HG02852 (cell line): ENCODE measurements around the gene CRIP3.
"Not testable (repeated sequence)": the region's sequence is repeated elsewhere in the genome, so short reads cannot be mapped to it uniquely, and the experiment has no call there.

Experiments used
- ATAC-seq: cut with Tn5 transposase; IDR thresholded peaks from one replicate; pipeline ENCODE4 v1.9.1; 2021; ENCODE audit warnings: mild to moderate bottlenecking, moderate library complexity; ENCODE audit not compliant: unreplicated experiment

Gene CRIP3, protein sequence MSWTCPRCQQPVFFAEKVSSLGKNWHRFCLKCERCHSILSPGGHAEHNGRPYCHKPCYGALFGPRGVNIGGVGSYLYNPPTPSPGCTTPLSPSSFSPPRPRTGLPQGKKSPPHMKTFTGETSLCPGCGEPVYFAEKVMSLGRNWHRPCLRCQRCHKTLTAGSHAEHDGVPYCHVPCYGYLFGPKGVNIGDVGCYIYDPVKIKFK

DNA sequence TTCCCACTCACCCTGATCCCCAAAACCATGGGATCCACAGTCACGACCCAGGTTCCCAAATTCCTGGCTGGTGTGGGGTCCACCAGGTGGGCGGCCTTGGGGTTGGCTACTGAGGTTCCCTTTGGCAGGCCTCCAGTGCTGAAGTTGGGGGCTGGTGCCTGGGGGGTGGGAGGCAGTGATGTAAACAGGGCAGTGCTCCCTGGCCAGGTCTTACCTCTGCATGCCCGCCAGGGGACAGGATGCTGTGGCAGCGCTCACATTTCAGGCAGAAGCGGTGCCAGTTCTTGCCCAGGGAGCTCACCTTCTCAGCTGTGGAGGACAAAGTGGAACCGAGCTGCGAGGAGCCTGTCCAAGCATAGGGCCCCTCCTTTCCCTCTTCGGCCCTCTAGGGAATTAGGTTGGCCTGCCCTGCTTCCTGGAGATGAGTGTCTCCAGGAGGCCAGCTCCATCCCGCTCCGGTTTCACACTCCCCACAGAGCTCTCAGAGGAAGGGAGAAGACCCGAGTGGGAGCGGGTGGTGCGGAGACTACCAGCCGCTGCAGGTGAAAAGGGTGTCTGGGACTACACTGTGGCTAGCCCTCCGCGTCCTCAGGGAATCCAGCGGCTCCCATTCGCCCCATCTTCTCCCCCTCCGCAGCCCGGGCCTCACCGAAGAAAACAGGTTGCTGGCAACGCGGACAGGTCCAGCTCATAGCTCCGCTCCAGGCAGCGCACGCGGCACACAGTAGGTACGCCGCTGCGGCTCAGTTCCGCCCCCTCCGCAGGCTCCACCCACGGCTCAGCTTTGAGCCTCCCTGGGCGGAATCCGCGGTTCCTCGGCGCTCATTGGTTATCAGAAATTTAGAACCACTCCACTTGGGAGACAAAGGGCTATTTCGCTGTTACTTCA, at the start of gene CRIP3:
TSS of gene CRIP3 (minus strand) at position 726 of the 889 bp plus-strand sequence. CDS start at position 692, 34 bp downstream.
- ATAC-seq, result peak; percentile 51

DNA sequence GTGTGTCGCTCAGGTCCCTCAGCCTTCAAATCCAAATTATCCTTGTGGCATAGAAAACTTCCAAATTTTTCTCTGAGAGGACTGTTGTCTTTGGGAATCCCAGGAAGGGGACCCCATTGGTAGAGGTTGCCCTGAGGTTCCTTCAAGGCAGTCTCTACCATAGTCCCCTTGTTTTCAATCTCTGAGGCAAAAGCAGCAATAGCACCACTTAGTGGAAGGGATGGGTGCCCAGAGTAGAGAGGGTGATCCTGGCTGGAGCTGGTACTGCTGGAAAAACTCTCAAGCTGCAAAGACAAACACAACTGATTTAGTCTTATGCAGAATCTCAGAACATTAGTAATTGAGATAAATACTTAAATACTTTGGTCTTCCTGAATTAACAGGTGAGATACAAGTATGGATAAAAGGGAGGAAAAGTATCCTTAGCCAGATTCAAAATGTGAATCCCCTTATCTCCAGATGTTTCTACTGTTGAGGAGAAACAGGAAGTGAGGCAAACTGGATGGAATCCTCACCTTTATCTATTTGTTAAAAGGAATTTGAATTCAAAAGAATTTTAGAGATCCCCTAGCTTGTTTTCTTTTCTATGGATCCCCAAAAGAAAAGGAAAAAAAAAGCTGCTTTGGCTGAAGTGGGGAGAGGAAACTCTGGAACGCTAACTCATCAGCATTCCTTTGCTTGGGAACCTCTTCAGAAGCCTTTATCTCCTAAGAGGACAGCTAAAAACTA, 47.4 kb upstream of the CRIP3 start:
- ATAC-seq, result no peak

DNA sequence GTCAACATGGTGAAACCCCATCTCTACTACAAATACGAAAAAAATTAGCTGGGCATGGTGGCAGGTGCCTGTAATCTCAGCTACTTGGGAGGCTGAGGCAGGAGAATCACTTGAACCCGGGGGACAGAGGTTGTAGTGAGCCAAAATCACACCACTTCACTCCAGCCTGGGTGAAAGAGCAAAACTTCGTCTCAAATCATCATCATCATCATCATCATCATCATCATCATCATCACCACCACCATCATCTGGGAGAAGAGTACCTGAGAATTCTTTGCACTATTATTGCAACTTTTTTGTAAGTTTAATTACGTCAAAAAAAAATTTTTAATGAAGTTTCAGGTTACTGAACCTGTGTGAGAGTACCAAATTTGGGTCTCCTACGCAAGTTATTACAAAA, 43.3 kb upstream of the CRIP3 start:
- not testable (repeated sequence) for ATAC-seq

DNA sequence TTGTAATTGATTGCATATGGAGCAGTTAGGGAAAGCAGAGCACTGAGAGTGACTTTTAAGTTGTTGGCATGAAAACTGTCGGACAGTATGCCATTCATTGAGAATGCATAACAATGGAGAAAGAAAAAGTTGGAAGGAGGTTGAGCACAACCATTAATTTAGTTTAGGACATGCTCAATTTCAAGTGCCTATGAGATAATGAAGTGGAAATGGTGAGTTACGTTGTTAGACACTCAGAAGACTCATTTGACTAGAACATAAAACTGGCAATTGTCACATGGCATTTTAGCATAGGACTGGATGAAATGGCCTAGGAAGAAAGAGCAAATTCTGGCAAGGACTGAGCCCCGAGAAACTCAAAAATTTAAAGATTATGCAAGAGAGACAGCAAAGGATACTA, 38.8 kb upstream of the CRIP3 start:
- no peak for ATAC-seq

DNA sequence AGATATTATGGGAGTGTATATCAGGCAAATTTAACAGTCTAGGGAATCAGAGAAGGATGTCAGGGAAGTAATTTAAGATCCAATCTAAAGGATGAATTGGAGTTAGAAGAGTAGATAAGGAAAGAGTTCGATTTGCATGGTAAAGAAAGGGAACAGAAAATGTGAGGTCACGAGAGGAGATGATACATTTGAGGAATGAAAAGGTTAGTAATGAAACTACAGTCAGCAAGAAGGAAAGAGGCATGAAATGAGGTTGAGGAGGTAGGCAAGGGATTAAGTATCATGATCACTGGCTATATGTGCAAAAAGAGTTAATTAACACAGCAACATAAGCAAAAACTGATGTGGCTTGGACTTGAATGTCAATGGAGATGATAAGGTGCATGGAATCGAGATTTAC, 38.4 kb upstream of the CRIP3 start:
- ATAC-seq, result no peak

DNA sequence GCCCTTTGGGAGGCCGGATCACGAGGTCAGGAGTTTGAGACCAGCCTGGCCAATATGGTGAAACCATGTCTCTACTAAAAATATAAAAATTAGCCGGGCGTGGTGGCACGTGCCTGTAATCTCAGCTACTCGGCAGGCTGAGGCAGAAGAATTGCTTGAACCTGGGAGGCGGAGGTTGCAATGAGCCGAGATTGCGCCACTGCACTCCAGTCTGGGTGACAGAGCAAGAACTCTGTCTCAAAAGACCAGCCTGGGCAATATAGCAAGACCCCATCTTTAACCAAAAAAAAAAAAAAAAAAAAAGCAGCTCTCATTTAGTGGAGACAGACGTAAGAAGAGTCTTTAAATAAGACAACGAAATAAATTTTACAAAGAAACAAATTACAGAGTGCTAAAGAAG, 37.6 kb upstream of the CRIP3 start:
- ATAC-seq, result not testable (repeated sequence)

DNA sequence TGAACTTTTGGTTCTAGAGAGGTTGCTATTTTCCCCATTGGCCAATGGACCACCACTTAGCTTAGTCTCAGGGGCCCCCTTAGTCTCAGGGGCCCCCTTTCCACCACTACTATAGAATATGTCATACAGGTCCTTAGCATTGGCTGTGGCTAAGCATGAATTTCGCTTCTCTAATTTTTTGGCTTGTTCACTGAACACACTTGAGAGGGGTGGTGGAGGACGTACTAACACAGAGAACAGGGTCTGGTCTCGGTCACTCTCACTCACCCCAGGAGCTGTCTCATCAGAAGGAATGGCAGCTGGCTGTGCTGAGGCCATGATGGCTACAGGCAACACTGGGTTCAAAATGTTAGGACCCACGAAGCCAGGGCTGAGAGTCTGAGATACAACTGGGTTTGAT, 30.5 kb upstream of the CRIP3 start:
- ATAC-seq, result peak; percentile 77

DNA sequence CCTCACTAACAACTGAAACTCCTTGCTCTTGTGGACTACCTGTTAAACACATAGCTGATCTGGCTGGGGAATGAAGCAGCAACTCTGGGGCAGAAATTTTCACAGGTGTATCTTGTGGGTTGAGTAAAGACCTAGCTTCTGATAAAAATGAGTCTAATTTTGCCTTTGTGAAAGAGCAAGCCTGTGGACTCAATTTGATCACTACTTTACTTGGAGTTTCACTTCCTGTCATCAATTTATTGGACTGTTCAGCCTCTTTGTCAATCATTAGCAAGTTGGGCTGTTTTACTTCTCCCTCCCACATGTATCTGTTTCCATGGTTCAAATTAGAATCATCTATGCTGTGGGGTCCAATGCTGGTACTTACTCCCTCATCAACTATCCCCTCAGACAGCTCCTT, 29.6 kb upstream of the CRIP3 start:
- no peak for ATAC-seq

DNA sequence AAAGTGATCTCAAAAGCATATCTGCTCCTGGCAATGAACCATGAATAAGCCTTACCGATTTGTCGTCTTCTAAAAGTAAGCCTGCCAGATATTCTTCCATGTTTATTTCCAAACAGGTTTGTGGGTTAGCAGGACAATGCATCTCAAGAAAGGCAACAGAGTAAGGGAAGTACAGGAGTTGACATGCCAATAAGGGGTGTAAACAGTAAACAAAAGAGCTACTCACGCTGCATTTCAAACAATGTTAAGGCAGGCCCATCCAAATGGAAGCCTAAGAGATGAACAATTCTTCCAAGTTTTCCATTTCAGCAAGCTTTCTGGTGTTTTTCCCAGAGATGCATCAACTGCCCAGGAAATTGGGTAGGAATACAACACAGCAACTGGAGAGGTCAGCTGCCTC, 27.8 kb upstream of the CRIP3 start:
- ATAC-seq, result no peak

DNA sequence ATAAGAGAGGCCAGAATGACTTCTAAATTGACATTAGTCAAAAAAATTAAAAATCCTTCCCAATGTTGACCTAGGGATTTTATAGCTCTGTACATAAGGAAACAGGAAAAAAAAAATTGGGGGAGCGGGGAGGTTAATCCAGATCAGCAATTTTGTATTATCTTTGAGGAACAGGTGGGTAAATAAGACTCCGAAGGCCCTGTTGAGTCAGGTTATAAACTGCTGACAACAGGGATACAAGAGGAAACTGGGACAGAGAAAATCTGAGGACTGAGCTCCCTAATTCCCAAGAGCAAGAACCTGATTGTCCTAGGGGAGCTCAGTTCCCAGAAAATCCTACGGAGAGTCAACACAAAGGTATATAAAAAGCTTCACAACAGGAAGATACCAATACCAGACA, 26.8 kb upstream of the CRIP3 start:
- ATAC-seq, result no peak

DNA sequence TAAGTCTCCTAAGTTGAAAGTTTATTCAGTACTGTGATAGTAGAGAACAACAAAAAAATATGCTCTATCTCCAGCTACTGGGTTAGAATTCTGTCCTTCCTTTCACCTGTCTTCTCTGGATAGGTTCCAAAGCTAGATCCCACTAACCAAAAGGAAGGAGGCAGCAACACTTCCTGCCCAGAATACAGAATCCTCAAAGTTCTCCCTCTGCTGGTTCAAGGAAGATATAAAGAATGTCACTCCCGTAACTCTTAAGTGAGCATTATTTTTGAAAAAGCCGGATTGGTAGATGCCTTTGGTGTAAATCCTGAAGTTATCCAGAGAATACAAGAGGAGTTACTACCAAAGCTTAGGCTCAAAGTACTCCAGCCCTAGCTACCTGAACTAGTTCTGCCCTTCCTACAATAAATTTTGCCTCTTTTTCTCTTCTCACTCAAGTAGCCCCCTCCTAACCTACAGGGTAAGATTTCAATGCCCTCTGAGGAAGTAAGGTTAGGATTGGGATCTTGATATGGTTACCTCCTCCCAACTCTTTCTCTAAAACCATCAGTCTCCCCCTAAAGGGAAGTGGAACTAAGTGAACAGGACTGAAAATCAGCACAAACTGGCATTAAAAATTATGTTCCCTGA, 26.0 kb upstream of the CRIP3 start:
- no peak for ATAC-seq

DNA sequence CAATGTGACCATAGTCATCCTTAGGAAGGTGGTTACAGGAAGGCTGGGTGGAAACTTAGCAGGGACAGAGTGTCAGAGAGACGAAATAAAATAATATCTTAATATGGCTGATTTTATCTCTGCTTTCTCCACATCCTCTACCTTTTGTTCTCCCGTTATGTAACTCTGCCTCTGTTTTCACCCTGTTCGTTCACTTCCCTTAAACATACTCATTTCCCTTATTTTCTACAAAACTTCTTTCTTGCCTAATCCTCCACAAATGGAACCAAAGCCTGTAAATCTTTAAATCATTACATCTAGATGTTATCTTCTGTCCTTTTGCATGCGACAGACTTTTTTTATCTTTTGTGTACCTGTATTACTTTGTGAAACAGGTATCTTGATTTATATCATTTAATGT, 23.3 kb upstream of the CRIP3 start:
- ATAC-seq, result no peak

DNA sequence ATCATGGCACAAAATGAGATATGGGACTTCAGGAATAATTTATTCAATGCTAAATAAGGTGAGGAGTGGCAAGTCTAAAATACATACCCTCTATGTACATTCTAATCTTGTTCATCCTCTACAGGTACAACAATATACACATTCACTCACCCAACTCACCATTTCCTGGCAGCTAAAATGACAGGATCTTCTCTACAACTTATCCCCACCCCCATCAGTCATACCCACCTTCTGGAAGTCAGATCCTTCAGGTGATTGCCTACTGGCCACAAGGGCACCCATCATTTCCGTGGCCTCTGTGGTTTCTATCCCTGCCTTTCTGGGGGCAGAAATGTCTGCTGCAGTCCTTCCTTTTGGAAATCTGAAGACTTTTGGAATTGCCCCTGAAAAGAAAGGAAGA, 22.8 kb upstream of the CRIP3 start:
- no peak for ATAC-seq

DNA sequence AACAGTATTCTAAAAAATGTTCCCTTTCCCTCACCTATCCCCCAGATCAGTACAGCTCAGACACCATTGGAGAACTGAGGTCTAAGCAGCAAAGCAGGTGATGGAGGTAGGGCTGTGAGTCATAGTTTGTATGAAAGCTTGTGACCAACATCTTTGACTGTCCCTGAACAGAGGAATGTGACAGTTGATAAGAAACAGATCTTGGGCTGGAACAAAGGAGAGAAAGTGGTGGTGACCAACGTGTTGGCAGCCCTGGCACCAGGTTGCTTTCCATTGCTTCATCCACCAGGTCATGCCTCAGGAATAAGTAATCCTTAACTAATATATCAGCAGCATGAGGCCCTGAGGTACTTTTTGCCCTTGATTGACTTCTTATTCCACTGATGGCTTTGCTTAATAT, 19.9 kb upstream of the CRIP3 start:
- no peak for ATAC-seq

DNA sequence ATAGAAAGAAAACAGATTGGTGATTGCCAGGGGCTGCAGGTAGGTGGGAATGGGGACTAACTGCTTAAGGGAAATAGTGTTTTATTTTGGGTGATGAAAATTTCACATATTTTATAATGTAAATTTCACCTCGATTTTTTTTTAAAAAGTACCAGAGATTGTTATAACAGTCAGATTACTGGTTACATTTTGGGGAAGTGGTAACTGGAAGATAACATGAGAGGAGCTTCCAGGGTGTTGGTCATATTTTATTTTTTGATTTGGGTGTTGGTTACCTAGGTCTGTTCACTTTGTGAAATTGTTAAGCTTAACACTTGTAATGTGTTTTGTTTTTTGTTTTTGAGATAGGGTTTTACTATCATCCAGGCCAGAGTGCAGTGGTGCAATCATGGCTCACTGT, 17.2 kb upstream of the CRIP3 start:
- no peak for ATAC-seq

DNA sequence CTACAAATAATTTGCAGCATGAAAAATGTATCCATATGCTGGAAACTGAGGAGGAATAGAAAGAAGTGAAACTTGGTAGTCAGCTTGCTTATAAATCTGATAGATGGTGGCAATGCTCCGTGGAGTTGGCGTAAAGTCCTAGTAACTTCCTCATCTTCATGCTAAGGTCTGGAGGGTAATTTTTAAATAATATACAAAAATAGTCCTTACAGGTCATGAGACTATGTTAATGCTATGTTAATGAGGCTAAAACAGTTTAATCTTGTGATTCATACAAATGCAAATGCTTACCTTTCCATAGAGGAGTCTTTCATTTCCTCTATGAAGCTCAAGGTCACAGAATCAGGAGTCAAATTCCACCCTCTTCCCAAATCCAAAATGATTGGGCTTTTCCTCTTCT, 9.4 kb upstream of the CRIP3 start:
- no peak for ATAC-seq

DNA sequence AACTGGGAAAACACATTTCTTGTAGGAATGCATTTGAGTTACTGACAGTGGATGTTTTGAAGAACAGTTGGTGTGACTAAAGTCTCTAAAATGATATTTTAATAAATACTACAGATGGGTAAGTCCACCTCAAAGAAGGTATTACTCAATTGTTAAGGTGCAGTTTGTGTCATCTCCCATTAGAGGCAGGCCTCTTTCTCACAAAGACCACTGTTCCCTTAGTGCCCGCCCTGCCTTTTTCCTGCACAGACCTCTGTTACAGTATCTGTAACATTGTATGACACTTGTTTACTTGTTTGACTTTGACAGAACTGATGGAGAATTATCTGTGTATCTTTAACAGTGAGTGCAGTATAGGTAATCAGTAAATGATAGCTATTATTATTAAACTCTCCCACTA, 5.2 kb upstream of the CRIP3 start:
- no peak for ATAC-seq

DNA sequence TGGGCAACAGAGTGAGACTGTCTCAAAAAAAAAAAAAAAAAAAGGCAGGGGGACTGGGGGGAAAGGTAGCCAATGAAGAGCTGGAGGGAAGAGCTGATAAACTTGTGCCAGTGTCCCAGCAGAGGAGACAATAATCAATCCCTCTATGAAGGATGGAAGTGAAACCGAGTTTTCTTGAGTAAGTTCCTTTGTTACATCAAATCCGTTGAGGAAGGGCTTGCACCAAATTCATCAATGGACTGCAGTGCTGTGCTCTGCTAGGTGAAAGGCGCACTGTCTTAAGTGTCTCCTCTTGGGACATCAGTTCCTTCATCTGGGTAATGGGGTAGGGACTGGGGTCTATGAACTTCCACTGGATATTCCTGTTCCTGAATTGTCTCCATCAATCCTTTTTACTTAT, 3.0 kb upstream of the CRIP3 start:
- ATAC-seq, result no peak

DNA sequence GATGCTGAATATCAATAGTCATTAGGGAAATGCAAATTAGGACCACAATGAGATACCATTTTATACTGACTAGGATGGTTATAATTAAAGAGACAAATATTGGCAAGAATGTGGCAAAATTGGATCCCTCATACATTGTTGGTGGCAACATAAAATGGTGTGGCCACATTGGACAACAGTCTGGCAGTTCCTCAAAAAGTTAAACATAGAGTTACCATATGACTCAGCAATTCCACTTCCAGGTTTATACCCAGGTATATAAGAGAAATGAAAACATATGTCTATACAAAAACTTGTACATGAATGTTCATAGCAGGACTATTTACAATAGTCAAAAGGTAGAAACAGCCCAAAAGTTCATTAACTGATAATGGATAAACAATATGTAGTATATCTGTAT, 2.0 kb upstream of the CRIP3 start:
- no peak for ATAC-seq

DNA sequence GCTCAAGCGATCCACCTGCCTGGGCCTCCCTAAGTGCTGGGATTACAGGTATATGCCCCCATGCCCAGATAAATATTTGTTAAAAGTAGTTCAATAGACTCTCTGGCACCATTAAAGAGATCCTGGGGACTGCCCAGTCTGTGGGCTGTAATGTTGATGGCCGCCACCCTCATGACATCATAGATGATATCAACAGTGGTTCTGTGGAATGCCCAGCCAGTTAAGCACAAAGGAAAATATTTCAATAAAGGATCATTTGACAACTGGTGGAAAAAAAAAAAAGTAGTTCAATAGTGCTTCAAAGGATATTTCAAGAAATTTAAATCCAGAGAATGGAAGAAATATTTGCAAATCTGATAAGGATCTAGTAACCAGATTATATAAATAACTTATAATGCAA, 1.5 kb upstream of the CRIP3 start:
- ATAC-seq, result no peak

DNA sequence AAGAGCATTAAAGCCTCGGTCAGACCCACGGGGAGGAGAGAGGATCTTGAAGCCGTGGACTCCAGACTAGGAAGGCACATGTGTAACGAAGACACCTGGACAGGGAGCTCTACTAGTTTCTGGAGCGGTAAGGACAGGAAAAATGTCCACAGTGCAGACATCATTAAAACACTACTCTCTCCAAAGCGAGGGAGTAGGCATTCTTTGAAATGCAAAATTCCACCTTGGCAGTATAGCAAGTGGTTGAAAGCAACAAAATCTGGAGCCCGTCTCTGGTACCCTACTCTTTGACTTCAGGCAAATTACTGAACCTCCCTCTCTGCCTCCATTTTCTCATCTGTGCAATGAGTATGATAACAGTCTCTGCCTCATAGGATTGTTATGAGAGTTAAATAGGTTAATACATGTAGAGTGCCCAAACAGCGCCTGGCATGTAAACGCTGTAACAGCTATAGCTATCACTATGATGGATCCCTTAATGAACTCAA, 408 bp upstream of the CRIP3 start:
- no peak for ATAC-seq
